GM19240 (cell line): ENCODE data around the gene SLC17A6.

Experiments used
- DNase-seq: peaks from one replicate; pipeline ENCODE4 v3.0.0; 2011; ENCODE audit warnings: low spot score; ENCODE audit not compliant: insufficient read length

Gene SLC17A6

DNA sequence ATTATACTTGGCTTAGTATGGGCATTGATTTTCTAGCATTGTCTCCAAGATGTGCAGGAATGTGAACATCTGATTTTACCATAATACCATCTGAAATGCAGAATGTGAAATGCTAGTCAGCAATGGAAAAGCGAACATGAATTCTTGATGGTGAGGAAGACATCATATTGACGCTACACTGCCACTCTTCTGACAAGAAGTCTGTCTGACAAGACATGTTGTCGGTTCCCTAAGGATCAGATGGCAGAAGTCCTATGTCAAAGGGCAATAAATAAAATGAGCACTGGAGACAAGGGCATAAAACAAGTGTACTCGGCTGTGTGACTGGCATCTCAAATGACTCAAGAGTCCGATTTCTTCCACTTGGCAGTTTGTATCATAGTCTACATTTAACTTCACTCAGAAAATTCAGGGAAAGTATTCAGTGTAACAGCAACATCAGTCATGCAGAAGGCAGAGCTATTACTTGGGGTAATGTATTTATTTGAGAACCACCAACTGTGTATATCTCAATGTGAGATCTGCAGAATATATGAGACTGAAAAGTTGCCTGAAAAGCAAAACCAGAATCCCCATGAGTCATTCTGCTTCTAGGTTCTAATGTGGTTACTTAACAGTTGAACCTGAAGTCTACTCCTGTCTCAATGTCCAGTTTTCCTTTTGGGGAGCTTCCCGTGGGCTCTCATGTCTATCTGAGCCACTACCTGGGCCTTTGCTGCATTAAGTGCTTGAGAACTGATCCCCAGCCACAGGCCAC, 51.5 kb downstream of the SLC17A6 start:
- DNase-seq, result no peak

DNA sequence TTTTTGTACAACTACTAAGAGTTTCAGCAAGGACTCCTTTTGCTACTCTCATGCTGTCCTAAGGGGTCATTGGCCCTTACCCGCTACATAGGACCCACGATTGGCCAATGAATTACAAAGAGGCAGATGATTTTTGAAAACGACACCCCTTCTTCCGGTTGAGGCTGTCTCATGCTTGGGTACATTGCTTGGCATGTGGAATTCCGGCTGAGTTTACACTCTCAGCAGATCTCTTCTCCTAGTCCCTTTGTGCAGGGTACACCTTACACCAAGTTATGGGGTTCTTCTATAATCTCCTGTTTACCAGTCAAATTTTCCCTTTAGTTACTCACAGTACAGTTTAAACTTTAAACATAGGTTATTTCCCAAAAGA, 52.1 kb downstream of the SLC17A6 start:
- DNase-seq, result no peak

- no peak for DNase-seq
Measured at GRCh38 chr11:22392561-22392960, 54.4 kb downstream of the SLC17A6 start.

DNA sequence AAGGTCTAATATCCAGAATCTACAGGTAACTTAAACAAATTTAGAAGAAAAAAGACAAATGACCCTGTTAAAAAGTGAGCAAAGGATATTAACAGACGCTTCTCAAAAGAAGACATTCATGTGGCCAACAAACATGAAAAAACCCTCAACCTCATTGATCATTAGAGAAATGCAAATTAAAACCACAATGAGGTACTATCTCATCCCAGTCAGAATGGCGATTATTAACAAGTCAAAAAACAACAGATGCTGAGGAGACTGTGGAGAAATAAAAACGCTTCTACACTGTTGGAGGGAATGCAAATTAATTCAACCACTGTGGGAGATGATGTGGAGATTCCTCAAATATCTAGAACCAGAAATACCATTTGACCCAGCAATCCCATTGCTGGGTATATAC, 67.2 kb downstream of the SLC17A6 start:
- DNase-seq, result no peak

DNA sequence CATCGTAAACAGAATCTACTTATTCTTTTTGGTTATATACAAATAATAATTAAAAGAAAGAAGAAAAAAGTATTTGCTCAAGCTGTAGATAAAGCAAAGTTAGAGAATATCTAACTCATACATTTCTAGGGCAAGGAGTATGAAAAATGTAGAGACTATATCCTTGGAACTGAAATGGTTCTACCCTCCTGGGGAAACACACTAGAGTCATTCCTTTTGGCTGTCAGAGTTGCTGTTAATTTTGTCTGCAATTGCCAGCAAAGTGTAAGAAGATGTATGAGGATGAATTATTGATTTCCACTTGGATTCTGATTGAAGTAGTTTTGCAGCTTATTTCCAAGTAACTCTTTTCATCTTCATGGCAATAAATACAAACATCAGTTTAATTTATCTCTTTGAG, 69.1 kb downstream of the SLC17A6 start:
- DNase-seq, result no peak

DNA sequence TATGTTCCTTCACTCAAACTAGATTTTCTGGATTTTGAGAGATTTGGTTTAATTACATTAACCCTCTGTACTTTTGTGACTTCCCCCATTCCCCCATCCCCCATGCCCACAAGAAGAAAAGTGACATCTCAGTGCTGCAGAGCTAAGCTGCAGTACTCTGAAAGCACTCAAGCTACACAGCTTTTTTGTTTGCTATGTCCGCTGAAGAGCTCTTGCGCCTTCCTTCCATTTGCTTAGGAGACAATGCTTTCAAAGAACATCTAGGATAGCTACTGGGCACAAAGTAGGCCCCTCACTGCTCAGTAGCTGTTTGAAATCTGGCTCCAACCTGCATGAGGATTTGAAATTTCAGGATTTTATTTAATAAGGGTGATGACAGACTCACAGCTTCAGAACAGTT, 69.7 kb downstream of the SLC17A6 start:
- no peak for DNase-seq

GRCh38 chr11:22415476-22415875, 77.3 kb downstream of the SLC17A6 start:
- DNase-seq, result no peak

DNA sequence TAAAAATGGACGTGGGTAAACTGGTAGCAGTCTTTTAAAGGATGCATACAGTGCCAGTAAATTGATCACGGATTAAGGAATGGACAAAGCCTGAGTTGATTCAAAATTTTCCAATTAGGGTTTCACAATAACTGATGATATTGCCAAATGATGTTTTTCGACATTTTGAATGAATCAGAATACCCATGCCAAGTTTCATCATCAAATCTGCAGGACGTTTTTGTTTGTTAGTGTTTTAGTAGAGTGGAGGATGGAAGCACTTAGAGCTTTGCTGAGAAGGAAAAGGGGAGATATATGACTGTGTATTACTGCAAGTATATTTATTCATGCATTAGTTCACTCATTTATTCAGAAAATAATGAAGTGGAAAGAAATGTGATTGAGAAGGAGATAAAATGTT, 78.3 kb downstream of the SLC17A6 start:
- no peak for DNase-seq

DNA sequence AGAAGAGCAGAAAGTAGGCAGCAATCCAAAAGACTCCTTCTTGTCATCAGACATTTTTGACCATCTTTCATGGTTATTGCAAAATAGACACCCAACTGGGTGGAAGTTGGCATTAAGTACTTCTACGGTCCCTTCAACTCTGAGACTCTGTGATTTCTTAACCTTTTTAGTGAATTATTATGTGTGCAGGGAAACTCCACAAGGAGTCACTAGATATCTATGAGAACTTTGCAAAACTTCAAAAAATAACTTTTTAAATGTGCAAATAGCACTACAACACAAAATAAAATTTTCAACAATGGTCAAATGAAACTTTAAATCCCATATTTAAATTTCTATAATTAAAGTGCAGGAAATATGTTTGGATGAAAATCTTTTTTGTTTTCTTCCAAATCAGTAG, 88.7 kb downstream of the SLC17A6 start:
- DNase-seq, result no peak
